LNCAP (cell line): ENCODE results near the gene OASL.

ENCODE experiments used
- TF ChIP-seq, protein P1 (sequence below): fragments of 450-650 bp; IDR thresholded peaks from 2 replicates; pipeline ENCODE4 v1.5.1; 2017; ENCODE audit warnings: mild to moderate bottlenecking

Gene OASL, protein sequence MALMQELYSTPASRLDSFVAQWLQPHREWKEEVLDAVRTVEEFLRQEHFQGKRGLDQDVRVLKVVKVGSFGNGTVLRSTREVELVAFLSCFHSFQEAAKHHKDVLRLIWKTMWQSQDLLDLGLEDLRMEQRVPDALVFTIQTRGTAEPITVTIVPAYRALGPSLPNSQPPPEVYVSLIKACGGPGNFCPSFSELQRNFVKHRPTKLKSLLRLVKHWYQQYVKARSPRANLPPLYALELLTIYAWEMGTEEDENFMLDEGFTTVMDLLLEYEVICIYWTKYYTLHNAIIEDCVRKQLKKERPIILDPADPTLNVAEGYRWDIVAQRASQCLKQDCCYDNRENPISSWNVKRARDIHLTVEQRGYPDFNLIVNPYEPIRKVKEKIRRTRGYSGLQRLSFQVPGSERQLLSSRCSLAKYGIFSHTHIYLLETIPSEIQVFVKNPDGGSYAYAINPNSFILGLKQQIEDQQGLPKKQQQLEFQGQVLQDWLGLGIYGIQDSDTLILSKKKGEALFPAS

DNA sequence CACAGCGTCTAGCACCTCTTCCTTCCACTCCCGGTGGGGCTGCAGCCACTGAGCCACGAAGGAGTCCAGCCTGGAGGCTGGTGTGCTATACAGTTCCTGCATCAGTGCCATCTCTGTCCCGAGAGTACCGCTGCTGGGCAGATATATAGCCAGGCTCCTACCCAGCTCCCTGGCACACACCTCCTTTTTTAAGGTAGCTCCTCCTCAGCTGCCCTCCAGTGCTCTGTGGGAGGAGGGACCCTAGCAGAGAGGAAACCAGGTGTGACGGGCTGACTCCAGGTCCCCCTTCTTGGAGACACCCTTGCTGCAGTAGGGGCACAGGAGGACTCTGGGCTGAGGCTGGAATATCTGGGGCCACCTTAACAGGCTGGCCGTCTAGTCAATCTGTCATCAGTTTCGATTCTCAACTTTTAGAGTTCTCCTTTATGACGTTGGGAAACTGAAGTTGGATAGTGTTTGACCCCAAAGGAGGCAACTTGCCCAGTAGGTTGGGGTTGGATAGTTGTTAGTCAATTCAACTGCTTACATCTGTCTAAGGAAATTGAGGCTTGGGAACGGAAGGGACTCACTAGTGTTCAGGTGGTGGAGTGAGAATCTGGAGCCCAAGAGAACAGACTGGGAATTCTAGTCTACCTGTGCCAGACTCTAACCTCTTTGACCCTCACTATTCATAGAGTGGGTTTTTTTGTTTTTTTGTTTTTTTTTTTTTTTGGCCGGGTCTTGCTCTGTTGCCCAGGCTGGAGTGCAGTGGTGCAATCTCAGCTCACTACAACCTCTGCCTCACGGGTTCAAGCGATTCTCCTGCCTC, at the start of gene OASL:
Gene OASL (minus strand): TSS at position 386 of the 808 bp plus-strand sequence. CDS start 275 bp downstream, at position 111.
- TF ChIP-seq, protein P1, sequence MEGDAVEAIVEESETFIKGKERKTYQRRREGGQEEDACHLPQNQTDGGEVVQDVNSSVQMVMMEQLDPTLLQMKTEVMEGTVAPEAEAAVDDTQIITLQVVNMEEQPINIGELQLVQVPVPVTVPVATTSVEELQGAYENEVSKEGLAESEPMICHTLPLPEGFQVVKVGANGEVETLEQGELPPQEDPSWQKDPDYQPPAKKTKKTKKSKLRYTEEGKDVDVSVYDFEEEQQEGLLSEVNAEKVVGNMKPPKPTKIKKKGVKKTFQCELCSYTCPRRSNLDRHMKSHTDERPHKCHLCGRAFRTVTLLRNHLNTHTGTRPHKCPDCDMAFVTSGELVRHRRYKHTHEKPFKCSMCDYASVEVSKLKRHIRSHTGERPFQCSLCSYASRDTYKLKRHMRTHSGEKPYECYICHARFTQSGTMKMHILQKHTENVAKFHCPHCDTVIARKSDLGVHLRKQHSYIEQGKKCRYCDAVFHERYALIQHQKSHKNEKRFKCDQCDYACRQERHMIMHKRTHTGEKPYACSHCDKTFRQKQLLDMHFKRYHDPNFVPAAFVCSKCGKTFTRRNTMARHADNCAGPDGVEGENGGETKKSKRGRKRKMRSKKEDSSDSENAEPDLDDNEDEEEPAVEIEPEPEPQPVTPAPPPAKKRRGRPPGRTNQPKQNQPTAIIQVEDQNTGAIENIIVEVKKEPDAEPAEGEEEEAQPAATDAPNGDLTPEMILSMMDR = no peak

DNA sequence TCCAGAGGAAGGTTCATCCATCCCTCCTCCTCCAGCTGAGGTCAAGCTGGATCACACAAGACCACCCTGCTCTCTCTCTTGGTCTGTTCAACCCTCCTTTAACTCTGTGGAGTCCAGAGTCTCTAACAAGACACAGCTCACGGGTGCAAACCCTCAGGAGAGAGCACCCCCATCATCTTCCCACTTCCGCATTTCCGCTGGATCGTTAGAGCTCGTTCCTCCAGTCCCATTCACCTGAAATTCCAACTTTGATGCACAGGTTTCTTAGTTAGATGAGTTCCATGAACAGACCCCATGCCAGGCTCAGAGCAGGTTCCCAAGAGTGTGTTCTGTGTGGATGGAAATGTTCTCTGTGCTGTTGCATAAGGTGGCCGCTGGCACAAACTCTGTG, 49.1 kb upstream of the OASL start:
- TF ChIP-seq, protein P1 = no peak

DNA sequence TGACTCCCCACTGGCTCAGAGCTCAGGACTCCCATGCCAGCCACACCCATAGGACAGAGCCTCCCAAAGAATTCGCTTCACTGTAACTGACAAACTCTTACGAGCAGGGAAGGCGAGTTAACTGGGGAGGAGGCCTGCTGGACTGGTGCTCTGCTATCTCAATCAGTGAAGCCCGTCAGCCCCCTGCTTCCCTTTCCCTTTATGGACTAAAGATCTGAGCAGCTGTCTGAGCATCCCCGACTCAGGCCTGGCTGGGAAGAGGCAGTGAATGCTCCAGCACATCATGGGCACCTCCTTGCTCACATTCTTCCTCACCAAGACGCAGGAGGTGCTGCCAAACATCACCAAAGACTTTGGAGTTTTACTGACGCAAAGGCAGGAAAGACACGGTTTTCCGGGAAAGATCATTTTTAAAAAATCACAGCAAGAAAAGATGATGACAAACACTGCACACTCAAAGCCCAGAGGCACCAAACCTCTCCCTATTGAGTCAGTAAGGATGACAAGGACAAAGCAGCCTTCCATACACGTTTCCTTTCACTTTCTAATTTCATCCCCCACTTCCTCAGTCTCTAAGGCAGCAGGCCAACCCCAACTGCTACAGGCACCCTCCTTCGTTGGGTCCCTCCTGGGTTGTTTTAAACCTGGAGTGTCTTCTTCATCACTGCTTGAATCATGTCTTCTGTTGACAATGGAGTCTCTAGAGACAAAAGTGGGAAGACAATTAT, 48.6 kb upstream of the OASL start:
- TF ChIP-seq, protein P1 = no peak

DNA sequence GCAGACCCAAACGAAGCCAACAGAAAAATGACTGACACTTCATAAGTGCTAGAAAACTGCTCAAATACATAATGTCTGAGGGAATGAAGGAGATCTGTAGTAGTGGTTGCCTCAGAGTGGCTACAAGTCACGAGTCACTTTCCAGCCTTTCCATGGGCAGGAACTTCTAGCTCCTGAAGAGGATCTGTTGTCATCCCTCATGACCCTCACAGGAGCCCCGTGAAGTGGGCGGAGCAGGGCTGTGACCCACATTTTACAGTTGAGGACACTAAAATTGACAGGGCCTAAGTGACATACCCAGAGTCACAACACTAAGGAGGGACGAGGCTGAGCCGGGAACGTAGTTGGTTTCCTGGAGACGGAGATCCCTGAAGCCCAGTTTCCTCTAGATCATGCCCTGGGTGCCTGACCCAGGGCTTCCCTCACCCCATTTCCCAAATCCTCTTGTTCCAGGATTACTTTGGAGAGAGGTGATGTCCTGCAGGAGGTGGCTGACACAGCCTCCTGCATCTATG, 47.8 kb upstream of the OASL start:
- TF ChIP-seq, protein P1 = no peak

DNA sequence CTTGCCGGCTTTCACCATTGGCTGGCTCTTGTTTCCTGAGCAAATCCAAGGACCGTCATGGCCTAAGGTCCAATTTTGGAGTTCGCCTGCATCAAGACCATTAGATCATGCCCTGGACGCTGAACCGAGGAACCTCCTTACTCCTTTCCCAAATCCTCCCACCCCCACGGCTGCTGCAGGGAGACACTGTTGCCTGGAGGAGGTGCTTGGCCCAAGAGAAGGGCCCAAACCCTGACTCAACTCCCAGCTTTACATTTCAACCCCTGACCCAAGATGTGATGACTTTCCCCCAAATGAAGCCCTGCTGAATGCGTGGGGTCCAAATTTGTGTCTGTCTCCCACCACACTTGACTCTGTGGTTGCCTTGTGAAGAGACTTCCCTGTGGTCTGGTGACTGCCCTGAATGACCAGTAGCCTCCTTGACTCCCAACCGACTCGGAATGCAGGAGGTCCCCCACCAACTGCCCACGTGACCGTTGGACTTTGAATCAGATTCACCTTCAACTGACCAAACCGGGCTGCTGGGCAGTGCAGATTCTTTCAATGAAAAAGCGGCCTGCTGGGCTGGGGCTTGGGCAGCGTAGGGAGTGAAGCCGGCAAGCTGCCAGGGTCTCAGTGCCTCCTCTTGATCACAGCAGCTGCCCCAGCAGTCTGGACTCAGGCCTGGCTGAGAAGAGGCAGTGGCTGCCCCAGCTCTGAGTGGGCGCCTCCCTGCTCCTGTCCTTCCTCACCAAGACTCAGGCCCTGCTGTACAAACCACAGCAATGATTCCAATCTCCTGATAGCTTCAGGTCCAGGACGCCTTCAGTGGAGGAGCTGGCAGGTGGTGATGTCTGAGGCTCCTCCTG, 46.7 kb upstream of the OASL start:
- TF ChIP-seq, protein P1 = no peak

DNA sequence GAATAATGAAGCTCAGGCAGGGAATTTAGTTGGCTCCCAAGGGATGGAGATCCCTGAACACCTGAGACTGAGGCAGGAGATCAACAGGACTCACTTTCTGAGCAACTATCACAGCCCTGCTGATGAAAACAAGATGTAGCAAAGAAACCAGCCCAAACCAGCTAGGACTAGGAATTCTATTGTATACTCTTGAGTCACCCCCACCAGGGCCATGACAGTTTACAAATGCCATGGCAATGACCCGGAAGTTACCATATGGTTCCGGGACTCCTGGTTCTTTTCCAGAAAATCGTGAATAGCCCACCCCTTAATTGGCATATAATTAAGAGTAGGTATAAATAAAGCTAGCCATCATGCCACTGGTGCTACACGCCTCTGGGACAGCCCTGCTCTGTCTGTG, 46.0 kb upstream of the OASL start:
- TF ChIP-seq, protein P1 = no peak
